OCI-LY3 (cell line): Measurements from ENCODE around the gene SHQ1.

ENCODE experiments used
- EZH2phosphoT487 ChIP-seq: fragments of 200-600 bp; shearing (Covaris generic); IDR thresholded peaks from 2 replicates; pipeline ENCODE4 v1.6.1; 2018; ENCODE audit warnings: antibody characterized with exemption, mixed run types, low read depth
- TF ChIP-seq, protein P1 (sequence below): fragments of 200-600, 300-600 bp; sonication (generic); IDR thresholded peaks from 2 replicates; pipeline ENCODE4 v1.5.1; 2014; ENCODE audit warnings: antibody characterized with exemption, low read length, low read depth

DNA sequence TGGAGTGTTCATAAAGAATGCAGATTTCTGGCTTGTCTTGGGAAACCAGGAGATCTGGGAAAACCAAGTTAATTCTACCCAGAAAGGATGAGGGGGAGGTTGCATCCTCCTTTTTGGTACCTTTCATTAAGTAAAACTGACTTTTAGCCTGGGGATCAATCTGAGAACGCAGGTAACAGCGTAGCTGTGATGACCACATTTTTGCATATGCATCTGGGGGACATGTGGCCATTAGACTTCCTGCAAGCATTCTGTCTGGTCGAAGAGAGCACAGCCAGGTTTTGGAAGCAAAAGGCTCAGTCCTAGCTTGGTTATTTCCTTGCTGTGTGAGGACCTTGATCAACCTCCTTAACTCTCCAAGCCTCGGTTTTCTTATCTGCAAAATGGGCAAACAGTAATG is 145.2 kb downstream of the SHQ1 start:
- TF ChIP-seq, protein P1, sequence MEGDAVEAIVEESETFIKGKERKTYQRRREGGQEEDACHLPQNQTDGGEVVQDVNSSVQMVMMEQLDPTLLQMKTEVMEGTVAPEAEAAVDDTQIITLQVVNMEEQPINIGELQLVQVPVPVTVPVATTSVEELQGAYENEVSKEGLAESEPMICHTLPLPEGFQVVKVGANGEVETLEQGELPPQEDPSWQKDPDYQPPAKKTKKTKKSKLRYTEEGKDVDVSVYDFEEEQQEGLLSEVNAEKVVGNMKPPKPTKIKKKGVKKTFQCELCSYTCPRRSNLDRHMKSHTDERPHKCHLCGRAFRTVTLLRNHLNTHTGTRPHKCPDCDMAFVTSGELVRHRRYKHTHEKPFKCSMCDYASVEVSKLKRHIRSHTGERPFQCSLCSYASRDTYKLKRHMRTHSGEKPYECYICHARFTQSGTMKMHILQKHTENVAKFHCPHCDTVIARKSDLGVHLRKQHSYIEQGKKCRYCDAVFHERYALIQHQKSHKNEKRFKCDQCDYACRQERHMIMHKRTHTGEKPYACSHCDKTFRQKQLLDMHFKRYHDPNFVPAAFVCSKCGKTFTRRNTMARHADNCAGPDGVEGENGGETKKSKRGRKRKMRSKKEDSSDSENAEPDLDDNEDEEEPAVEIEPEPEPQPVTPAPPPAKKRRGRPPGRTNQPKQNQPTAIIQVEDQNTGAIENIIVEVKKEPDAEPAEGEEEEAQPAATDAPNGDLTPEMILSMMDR: no peak
- no peak for TF ChIP-seq EZH2phosphoT487
